ENCODE data around the gene CAVIN1. TPM values are rescaled to one million over a fixed set of nuclear protein-coding genes. Genes with fewer than 3 reads are reported as not detected.

Gene CAVIN1
- total and polyA plus RNA-seq, 11 donors, result 140 to 318 (median 253) TPM

DNA sequence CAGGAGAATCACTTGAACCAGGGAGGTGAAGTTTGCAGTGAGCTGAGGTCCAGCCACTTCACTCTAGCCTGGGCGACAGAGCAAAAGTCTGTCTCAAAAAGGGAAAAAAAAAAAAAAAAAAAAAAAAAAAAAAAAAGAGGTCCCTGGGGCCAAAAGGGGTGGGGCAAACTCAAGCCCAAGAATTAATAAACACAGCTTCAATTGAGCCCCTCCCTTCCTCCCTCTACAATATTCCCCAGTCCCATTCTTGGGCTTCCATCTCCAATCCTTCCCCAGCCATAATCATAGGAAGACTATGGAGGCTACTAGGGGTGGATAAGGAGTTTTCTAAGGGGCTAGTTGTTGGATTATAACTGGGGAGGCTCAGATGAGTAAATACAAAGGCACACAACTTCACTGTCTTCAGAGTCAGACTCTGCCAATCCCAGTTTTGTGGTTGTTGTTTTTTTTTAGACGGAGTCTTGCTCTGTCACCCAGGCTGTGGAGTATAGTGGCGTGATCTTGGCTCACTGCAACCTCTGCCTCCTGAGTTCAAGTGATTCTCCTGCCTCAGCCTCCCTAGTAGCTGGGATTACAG lies 9.5 kb downstream of the CAVIN1 start:
- DNase-seq, result peak in 2 of 5 donors; percentile 11 to 47
- Histone ChIP-seq H3K36me3 (peaks cover 0 to 16% (median 0%) of the 10 kb centered on the region in 9 donors), H3K27ac (peak overlapping the region; percentile 16 to 100 (median 68)), H3K4me1 (peaks cover 20 to 100% (median 94%) of the 10 kb centered on the region in 12 donors), H3K4me3 (peak overlapping the region in 1 of 12 donors; percentile 4), H3K9me3 (no peaks in the 10 kb centered on the region), H3K27me3 (no peaks in the 10 kb centered on the region)
- TF ChIP-seq POLR2A (IDR thresholded peaks at IDR 0.05) (no peak), CTCF (IDR thresholded peaks at IDR 0.05) (no peak)
- intact Hi-C loops (cut with DNase I), result no loop called here
- ATAC-seq, result peak in 1 of 4 donors; percentile 27
- WGBS, 4 donors, result 48 to 66% (median 61%) methylated on average over 3 of the region's 3 CpGs

DNA sequence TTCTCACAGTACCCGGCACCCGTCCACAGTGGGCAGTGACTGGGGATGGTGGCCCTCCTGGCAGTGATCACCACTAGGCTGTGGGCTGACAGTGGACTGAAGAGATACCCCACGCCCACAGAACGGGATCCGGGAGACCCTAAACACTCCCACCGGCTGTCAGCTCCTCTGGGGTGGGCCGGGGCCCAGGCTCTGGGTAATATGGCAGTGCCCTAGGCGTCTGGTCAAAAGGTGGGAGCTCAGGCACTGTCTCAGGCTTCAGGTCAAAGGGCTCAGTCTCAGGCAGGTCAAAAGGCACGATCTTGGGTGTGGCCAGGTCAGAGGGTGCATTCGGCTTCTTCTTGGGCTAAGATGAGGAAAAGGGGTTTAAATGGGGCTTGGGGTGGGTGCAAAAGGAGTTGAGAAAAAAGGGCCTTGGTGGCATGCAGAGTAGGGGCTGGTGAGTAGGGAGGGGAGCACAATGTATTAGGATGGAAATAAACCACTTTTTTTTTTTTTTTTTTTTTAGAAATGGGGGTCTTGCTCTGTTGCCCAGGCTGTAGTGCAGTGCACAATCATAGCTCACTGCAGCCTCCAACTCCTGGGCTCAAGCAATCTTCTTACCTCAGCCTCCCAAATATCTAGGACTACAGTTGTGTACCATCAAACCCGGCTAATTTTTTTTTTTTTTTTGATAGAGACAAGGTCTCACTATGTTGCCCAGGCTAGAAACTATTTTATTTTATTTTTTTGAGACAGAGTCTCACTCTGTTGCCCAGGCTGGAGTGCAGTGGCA lies 11.0 kb downstream of the CAVIN1 start:
- Histone ChIP-seq H3K4me1 (peaks cover 27 to 100% (median 95%) of the 10 kb centered on the region in 12 donors), H3K4me3 (peak overlapping the region in 4 of 12 donors; percentile 2 to 30 (median 12))
- DNase-seq, result peak in 1 of 5 donors; percentile 26

DNA sequence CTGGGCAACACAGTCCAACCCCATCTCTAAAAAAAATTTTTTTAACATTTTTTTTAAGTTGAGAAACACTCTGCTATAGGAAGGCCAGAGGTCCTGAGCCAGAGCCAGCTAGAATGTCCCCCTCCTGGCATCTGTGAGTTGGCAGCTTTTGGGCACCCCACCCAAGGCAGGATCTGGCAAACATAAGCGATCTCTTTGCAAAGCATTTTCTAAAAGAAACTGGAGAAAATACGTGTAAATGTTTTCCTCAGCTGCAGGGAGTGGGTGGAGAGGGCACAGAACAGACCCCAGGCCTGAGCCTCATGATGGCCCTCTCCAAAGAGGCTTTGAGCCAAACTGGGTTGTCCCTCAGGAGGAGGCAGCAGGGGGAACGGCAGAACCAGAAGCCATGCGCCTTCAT lies 11.7 kb downstream of the CAVIN1 start:
- peak overlapping the region in 4 of 12 donors; percentile 2 to 30 (median 12) for H3K4me3 ChIP-seq
- no peaks in the 10 kb centered on the region for H3K9me3 ChIP-seq

More for the DNA sequence above, 11.0 kb downstream of the CAVIN1 start:
- Histone ChIP-seq H3K36me3 (peaks cover 0 to 8% (median 0%) of the 10 kb centered on the region in 9 donors), H3K27ac (peak overlapping the region; percentile 65 to 100 (median 82)), H3K27me3 (no peaks in the 10 kb centered on the region), H3K9me3 (no peaks in the 10 kb centered on the region)
- intact Hi-C loops (cut with DNase I), result no loop called here
- TF ChIP-seq CTCF (IDR thresholded peaks at IDR 0.05), result no peak
- no peak for TF ChIP-seq POLR2A (IDR thresholded peaks at IDR 0.05)
- no peak for ATAC-seq
- 54 to 59% (median 56%) methylated on average over 11 of the region's 11 CpGs for WGBS, 4 donors

More for the DNA sequence above, 11.7 kb downstream of the CAVIN1 start:
- intact Hi-C loops (cut with DNase I), result no loop called here
- TF ChIP-seq CTCF (IDR thresholded peaks at IDR 0.05), result no peak
- TF ChIP-seq POLR2A (IDR thresholded peaks at IDR 0.05), result no peak
- WGBS, 4 donors, result 18 to 32% (median 29%) methylated on average over 4 of the region's 4 CpGs
- DNase-seq (no peak), ATAC-seq (no peak)
- Histone ChIP-seq H3K27ac (peak overlapping the region; percentile 65 to 100 (median 82)), H3K4me1 (peaks cover 33 to 100% (median 95%) of the 10 kb centered on the region in 12 donors), H3K36me3 (peaks cover 0 to 8% (median 0%) of the 10 kb centered on the region in 9 donors), H3K27me3 (no peaks in the 10 kb centered on the region)

Measured in heart left ventricle (tissue), 16 donors.